Hepatocyte (in vitro differentiated cells): ENCODE measurements around the gene SFXN1. TPM values are rescaled to one million over a fixed set of nuclear protein-coding genes. Genes with fewer than 3 reads are reported as not detected.

Experiments
- DNase-seq: peaks from one replicate; pipeline ENCODE4 v3.0.0-alpha.2; 2016; ENCODE audit warnings: low spot score
- H2AFZ ChIP-seq: fragments of 200-600 bp; sonication (generic); 2 replicates; pipeline ENCODE4 v1.6.0; 2016; ENCODE audit warnings: antibody characterized with exemption, mild to moderate bottlenecking
- H3K27ac ChIP-seq: fragments of 200-600 bp; sonication (generic); 2 replicates; pipeline ENCODE4 v1.5.1; 2016; ENCODE audit warnings: mild to moderate bottlenecking
- H3K27me3 ChIP-seq: fragments of 200-600 bp; sonication (generic); 2 replicates; pipeline ENCODE4 v1.6.1; 2016
- H3K36me3 ChIP-seq: fragments of 200-600 bp; sonication (generic); replicated peaks from 2 replicates; pipeline ENCODE4 v1.5.1; 2016; ENCODE audit warnings: low read depth; ENCODE audit not compliant: insufficient read depth
- H3K4me1 ChIP-seq: fragments of 200-600 bp; sonication (generic); 2 replicates; pipeline ENCODE4 v1.5.1; 2016; ENCODE audit warnings: mild to moderate bottlenecking, moderate library complexity; ENCODE audit not compliant: insufficient read depth
- H3K4me2 ChIP-seq: fragments of 200-600 bp; sonication (generic); 2 replicates; pipeline ENCODE4 v1.6.0; 2016
- H3K4me3 ChIP-seq: fragments of 200-600 bp; sonication (generic); 2 replicates; pipeline ENCODE4 v1.5.1; 2016; ENCODE audit warnings: mild to moderate bottlenecking
- H3K79me2 ChIP-seq: fragments of 200-600 bp; sonication (generic); 2 replicates; pipeline ENCODE4 v1.6.0; 2017; ENCODE audit warnings: mild to moderate bottlenecking
- H3K9me2 ChIP-seq: fragments of 200-600 bp; sonication (generic); replicated peaks from 2 replicates; pipeline ENCODE4 v1.6.0; 2017; ENCODE audit warnings: mild to moderate bottlenecking; ENCODE audit not compliant: insufficient read depth
- H3K9me3 ChIP-seq: fragments of 200-600 bp; sonication (generic); 2 replicates; pipeline ENCODE4 v1.5.1; 2016; ENCODE audit warnings: low read depth, mild to moderate bottlenecking
- H4K20me1 ChIP-seq: fragments of 200-600 bp; sonication (generic); 2 replicates; pipeline ENCODE4 v1.6.0; 2016; ENCODE audit warnings: mild to moderate bottlenecking; ENCODE audit not compliant: insufficient read depth, poor library complexity, severe bottlenecking
- EZH2 ChIP-seq: fragments of 200-600 bp; sonication (generic); IDR thresholded peaks from 2 replicates; pipeline ENCODE4 v1.6.1; 2016; ENCODE audit warnings: antibody characterized with exemption, mild to moderate bottlenecking, borderline replicate concordance
- EZH2phosphoT487 ChIP-seq: fragments of 200-600 bp; sonication (generic); IDR thresholded peaks from one replicate; pipeline ENCODE4 v1.6.1; 2018; ENCODE audit warnings: antibody characterized with exemption, mild to moderate bottlenecking, low read depth, moderate library complexity; ENCODE audit not compliant: unreplicated experiment, severe bottlenecking
- WGBS: methylation state at CpG from one replicate; pipeline ENCODE4 v1.1.6; 2016; ENCODE audit warnings: low lambda C conversion rate; ENCODE audit errors: missing lambda C conversion rate; 5-methylcytosine and 5-hydroxymethylcytosine counted together
- polyA plus RNA-seq: library from polyadenylated mRNA; unstranded; fragments of >200 nt; fragmentation: Nextera tagmentation; extraction: Ambion mirVana; gene quantifications from 2 replicates; pipeline ENCODE4 v1.2.1, GENCODE V29; 2016
- total RNA-seq: library from RNA; depleted of rRNA; stranded (reverse); fragments of >200 nt; gene quantifications from 2 replicates; pipeline ENCODE4 v1.2.3, GENCODE V29; 2014
- TF ChIP-seq, protein P1 (sequence below): fragments of 200-600 bp; sonication (generic); IDR thresholded peaks from 2 replicates; pipeline ENCODE4 v1.5.1; 2016; ENCODE audit warnings: antibody characterized with exemption, mild to moderate bottlenecking; ENCODE audit not compliant: poor library complexity

Gene SFXN1
- total and polyA plus RNA-seq, 2 experiments from 2014 or later: 57.0 to 110 TPM

GRCh38 chr5:175542232-175542965 lies 64.0 kb downstream of the SFXN1 start:
- Histone ChIP-seq H3K27me3 (peaks cover 4% of the 10 kb centered on the region), H3K9me3 (no peaks in the 10 kb centered on the region), H3K4me3 (no peak overlapping the region), H2AFZ (no peak overlapping the region), H3K79me2 (no peaks in the 10 kb centered on the region), H3K27ac (no peak overlapping the region), H3K4me1 (no peaks in the 10 kb centered on the region), H3K9me2 (no peaks in the 10 kb centered on the region), H3K36me3 (no peaks in the 10 kb centered on the region), H3K4me2 (no peak overlapping the region), H4K20me1 (no peaks in the 10 kb centered on the region)
- 74% methylated on average over 5 of the region's 5 CpGs for WGBS
- DNase-seq: no peak
- TF ChIP-seq EZH2phosphoT487: no peak
- TF ChIP-seq, protein P1, sequence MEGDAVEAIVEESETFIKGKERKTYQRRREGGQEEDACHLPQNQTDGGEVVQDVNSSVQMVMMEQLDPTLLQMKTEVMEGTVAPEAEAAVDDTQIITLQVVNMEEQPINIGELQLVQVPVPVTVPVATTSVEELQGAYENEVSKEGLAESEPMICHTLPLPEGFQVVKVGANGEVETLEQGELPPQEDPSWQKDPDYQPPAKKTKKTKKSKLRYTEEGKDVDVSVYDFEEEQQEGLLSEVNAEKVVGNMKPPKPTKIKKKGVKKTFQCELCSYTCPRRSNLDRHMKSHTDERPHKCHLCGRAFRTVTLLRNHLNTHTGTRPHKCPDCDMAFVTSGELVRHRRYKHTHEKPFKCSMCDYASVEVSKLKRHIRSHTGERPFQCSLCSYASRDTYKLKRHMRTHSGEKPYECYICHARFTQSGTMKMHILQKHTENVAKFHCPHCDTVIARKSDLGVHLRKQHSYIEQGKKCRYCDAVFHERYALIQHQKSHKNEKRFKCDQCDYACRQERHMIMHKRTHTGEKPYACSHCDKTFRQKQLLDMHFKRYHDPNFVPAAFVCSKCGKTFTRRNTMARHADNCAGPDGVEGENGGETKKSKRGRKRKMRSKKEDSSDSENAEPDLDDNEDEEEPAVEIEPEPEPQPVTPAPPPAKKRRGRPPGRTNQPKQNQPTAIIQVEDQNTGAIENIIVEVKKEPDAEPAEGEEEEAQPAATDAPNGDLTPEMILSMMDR: no peak

DNA sequence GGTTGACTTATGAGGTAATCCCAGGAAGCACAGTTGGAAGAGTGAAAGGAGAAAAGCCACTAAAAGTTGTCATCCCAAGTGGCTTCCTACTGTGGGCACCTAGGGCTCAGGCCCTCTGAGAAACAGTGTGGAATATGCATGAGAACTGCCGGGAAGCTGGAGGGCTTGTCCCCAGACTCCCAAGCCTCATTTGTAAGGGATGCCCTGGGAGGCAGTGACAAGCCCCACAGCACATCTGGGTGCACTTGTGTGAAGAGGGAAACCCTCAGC lies 64.5 kb downstream of the SFXN1 start:
- no peak for TF ChIP-seq EZH2
- TF ChIP-seq, protein P1: no peak
- no peaks in the 10 kb centered on the region for H3K9me3 ChIP-seq
- no peak overlapping the region for H3K4me2 ChIP-seq
- H2AFZ ChIP-seq: no peak overlapping the region
- no peak overlapping the region for H3K4me3 ChIP-seq
- no peaks in the 10 kb centered on the region for H3K9me2 ChIP-seq
- H3K4me1 ChIP-seq: no peaks in the 10 kb centered on the region
- H3K27me3 ChIP-seq: peaks cover 9% of the 10 kb centered on the region
- no peaks in the 10 kb centered on the region for H3K79me2 ChIP-seq
- H4K20me1 ChIP-seq: no peaks in the 10 kb centered on the region
- WGBS: 53% methylated on average over 1 of the region's 1 CpG
- no peak overlapping the region for H3K27ac ChIP-seq
- H3K36me3 ChIP-seq: no peaks in the 10 kb centered on the region
- DNase-seq: no peak

DNA sequence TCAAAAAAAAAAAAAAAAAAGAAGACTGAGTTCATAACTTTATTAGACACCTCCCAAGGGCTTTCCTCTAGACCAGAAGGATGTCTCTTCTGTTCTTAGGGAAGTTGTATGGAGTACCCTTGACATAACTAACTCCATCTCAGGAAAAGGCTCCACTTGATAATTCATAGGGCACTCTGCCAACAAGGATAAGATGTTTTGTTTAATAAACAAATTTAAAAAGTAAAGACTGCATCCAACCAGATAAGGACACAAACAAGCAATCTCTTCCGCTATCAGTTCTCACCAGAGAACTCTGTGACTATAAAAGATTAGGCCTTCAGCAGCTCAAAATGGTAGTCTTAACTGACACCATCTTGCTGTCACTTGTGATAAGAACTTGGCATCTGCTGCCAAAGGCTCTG lies 65.8 kb downstream of the SFXN1 start:
- Histone ChIP-seq H3K4me3 (no peak overlapping the region), H3K4me1 (no peaks in the 10 kb centered on the region), H3K9me3 (no peaks in the 10 kb centered on the region), H3K79me2 (no peaks in the 10 kb centered on the region), H3K27me3 (peaks cover 20% of the 10 kb centered on the region), H4K20me1 (no peaks in the 10 kb centered on the region), H2AFZ (no peak overlapping the region), H3K9me2 (no peaks in the 10 kb centered on the region), H3K27ac (no peak overlapping the region), H3K4me2 (no peak overlapping the region), H3K36me3 (no peaks in the 10 kb centered on the region)
- whole genome bisulfite sequencing: 78% methylated on average over 1 of the region's 1 CpG
- TF ChIP-seq EZH2phosphoT487 (no peak), EZH2 (no peak)
- TF ChIP-seq, protein P1: no peak
- DNase-seq: no peak

DNA sequence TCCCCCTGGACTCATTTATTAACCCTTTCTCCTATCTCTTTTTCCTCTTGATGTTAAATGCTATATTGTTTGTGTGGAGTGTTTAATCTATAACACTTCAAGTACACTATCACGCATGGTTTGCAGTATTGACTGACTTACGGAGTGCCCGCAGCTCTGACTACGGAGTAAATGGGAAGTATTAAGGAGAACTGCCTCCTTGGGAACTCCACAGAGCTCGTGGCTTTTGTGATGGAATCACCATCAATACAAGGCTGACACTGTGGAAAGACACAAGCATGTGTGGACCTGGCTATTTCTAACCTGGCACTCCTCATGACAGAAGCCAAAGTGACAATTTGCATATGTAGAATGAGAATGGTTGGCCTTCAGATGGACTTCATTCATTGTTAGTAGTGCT lies 66.2 kb downstream of the SFXN1 start:
- no peaks in the 10 kb centered on the region for H3K79me2 ChIP-seq
- no peaks in the 10 kb centered on the region for H3K9me3 ChIP-seq
- no peak overlapping the region for H3K4me3 ChIP-seq
- H3K36me3 ChIP-seq: no peaks in the 10 kb centered on the region
- no peak overlapping the region for H3K4me2 ChIP-seq
- 85% methylated on average over 5 of the region's 5 CpGs for WGBS
- H3K27me3 ChIP-seq: peaks cover 20% of the 10 kb centered on the region
- no peak overlapping the region for H3K27ac ChIP-seq
- H3K4me1 ChIP-seq: no peaks in the 10 kb centered on the region
- H3K9me2 ChIP-seq: no peaks in the 10 kb centered on the region
- H2AFZ ChIP-seq: no peak overlapping the region
- DNase-seq: no peak
- no peaks in the 10 kb centered on the region for H4K20me1 ChIP-seq
- TF ChIP-seq EZH2: no peak
- TF ChIP-seq EZH2phosphoT487: no peak
- TF ChIP-seq, protein P1: no peak
